CD4-positive, CD25-positive, alpha-beta regulatory T cell (primary cell): ENCODE measurements around the gene NDUFV2. TPM values are rescaled to one million over a fixed set of nuclear protein-coding genes. Genes with fewer than 3 reads are reported as not detected.

Experiments
- ATAC-seq, 2 donors: fragments of 150-1000 bp; cut with Tn5 transposase; one replicate each; pipeline ENCODE4 v1.10.0; 2021; ENCODE audit warnings: low read depth in 2 of 2, moderate number of reproducible peaks in 2 of 2, moderate library complexity in 1 of 2
- DNase-seq, 3 donors: peaks; one replicate each; pipeline versions ENCODE4 v3.0.0 to v3.0.0-alpha.2; 2012 to 2022; ENCODE audit warnings: mixed read lengths in 1 of 3
- H3K27ac ChIP-seq: one replicate; pipeline ENCODE4 v1.7.0; 2013; ENCODE audit warnings: mild to moderate bottlenecking, low read length; ENCODE audit not compliant: insufficient read depth, poor library complexity, severe bottlenecking
- H3K27me3 ChIP-seq: one replicate; pipeline ENCODE4 v1.7.0; 2013; ENCODE audit warnings: low read length; ENCODE audit not compliant: control insufficient read depth, insufficient read depth
- H3K36me3 ChIP-seq: one replicate; pipeline ENCODE4 v1.7.0; 2013; ENCODE audit warnings: mild to moderate bottlenecking, low read length, moderate library complexity; ENCODE audit not compliant: control insufficient read depth, insufficient read depth
- H3K4me1 ChIP-seq: 2 replicates; pipeline ENCODE4 v1.7.0; 2013; ENCODE audit warnings: mild to moderate bottlenecking, low read length; ENCODE audit not compliant: insufficient read depth, control insufficient read depth, poor library complexity, severe bottlenecking
- H3K4me3 ChIP-seq: one replicate; pipeline ENCODE4 v1.7.0; 2013; ENCODE audit warnings: low read depth, mild to moderate bottlenecking, low read length, moderate library complexity
- H3K9me3 ChIP-seq, 2 experiments: 1 replicate in 1 of 2; 2 replicates in 1 of 2; pipeline ENCODE4 v1.7.0; 2013; ENCODE audit warnings: low read length in 2 of 2, mild to moderate bottlenecking in 1 of 2, moderate library complexity in 1 of 2; ENCODE audit not compliant: control insufficient read depth in 2 of 2
- H3K27ac Mint-ChIP-seq, 3 donors: one replicate each; pipeline ENCODE4 v1.8.0; 2020 to 2022; ENCODE audit warnings: mild to moderate bottlenecking in 3 of 3, mixed read lengths in 3 of 3, moderate library complexity in 2 of 3
- H3K27me3 Mint-ChIP-seq: one replicate; pipeline ENCODE4 v1.8.0; 2022; ENCODE audit warnings: mild to moderate bottlenecking, mixed read lengths
- H3K36me3 Mint-ChIP-seq: one replicate; pipeline ENCODE4 v1.8.0; 2020; ENCODE audit warnings: mixed read lengths
- H3K4me1 Mint-ChIP-seq, 4 donors: one replicate each; pipeline ENCODE4 v1.8.0; 2020 to 2022; ENCODE audit warnings: mixed read lengths in 4 of 4, mild to moderate bottlenecking in 1 of 4
- H3K4me3 Mint-ChIP-seq, 4 donors: one replicate each; pipeline ENCODE4 v1.8.0; 2020 to 2022; ENCODE audit warnings: mild to moderate bottlenecking in 4 of 4, mixed read lengths in 4 of 4, moderate library complexity in 3 of 4
- H3K9me3 Mint-ChIP-seq, 7 donors: one replicate each; pipeline ENCODE4 v1.8.0; 2020 to 2022; ENCODE audit warnings: mixed read lengths in 7 of 7, mild to moderate bottlenecking in 3 of 7, moderate library complexity in 2 of 7
- polyA plus RNA-seq, 4 donors: library from polyadenylated mRNA; unstranded; fragments of 300-500 nt; fragmentation: Illumina TruSeq; gene quantifications; one replicate each; pipeline ENCODE4 v1.2.3, GENCODE V29; 2021
- total RNA-seq: library from RNA; stranded (reverse); gene quantifications from one replicate; pipeline ENCODE4 v1.2.3, GENCODE V29; 2022

NDUFV2 gene
- total and polyA plus RNA-seq, 5 donors from 2014 or later: 207 to 282 (median 240) TPM

DNA sequence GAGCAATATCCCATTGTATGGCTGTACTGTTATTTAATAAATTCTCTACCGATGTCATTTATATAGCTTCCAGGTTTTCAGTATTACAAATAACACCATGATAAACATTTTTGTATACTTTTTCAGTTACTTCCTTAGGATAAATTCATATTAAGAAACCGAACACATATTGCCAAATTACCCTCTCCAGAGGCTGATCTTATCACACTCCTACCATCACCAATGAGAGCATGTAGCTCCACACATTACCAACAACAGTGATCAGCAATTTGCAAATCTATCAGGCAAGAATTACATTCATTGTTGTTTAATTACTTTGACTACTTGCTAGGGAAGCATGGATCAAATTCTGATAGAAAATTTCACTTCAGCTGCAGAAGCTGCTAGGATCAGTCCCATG lies 5.8 kb upstream of the NDUFV2 start:
- DNase-seq (no peak), ATAC-seq (no peak)
- no peak overlapping the region for H3K27ac ChIP-seq
- no peaks in the 10 kb centered on the region for H3K9me3 Mint-ChIP-seq
- no peaks in the 10 kb centered on the region for H3K36me3 Mint-ChIP-seq
- H3K27me3 Mint-ChIP-seq: no peaks in the 10 kb centered on the region
- no peaks in the 10 kb centered on the region for H3K36me3 ChIP-seq
- peaks cover 40% of the 10 kb centered on the region for H3K4me1 ChIP-seq
- peaks cover 28 to 69% (median 38%) of the 10 kb centered on the region in 4 donors for H3K4me1 Mint-ChIP-seq
- H3K4me3 ChIP-seq: no peak overlapping the region
- peak overlapping the region in 1 of 4 donors; percentile 66 for H3K4me3 Mint-ChIP-seq
- no peaks in the 10 kb centered on the region for H3K27me3 ChIP-seq
- no peaks in the 10 kb centered on the region for H3K9me3 ChIP-seq
- peak overlapping the region in 2 of 3 donors; percentile 27 to 95 for H3K27ac Mint-ChIP-seq

DNA sequence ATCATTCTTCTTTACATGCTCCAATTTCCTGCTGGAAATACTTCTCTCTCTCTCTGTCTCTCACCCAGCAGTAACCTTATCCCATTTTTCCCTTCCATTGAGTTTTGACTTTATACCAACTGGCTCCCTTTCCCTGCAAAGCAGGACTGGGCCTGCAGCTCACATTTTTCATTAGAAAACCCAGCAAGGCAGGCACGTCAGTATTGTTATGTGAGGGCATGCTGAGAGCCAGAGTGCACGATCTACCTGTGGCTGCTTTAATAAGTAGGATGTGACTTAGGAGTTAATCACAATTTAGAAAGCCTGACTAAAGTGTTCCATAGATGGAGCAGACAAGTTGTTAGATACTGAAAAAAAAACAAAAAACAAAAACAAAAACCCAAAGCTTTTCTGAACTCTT lies 5.2 kb upstream of the NDUFV2 start:
- Mint-ChIP-seq H3K9me3 (no peaks in the 10 kb centered on the region), H3K4me3 (peak overlapping the region in 3 of 4 donors; percentile 2 to 76 (median 66)), H3K36me3 (no peaks in the 10 kb centered on the region), H3K4me1 (peaks cover 32 to 66% (median 41%) of the 10 kb centered on the region in 4 donors), H3K27ac (peak overlapping the region; percentile 51 to 95 (median 68)), H3K27me3 (no peaks in the 10 kb centered on the region)
- Histone ChIP-seq H3K27me3 (no peaks in the 10 kb centered on the region), H3K4me3 (peak overlapping the region; percentile 7), H3K9me3 (no peaks in the 10 kb centered on the region), H3K36me3 (no peaks in the 10 kb centered on the region), H3K4me1 (peaks cover 41% of the 10 kb centered on the region), H3K27ac (no peak overlapping the region)
- ATAC-seq (no peak), DNase-seq (no peak)

DNA sequence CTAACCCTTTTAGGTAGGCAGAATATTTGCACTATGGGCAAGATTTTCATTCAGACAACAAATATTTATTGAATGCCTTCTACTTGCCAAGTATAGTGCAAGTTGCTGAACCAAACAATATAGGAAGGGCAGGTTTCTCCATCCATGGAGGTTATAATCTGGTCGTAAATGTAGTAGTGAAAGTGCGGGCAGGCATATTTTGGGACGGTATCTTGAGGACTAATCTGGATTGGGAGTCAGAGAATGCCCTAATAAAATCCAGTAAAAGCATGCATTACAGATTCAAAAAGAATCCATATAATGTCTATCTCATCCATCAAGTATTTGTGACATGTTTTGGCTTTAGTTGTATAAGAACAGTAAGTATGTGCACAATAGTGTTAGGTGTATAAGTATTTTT lies 1.7 kb upstream of the NDUFV2 start:
- H3K4me1 Mint-ChIP-seq: peaks cover 25 to 56% (median 34%) of the 10 kb centered on the region in 4 donors

DNA sequence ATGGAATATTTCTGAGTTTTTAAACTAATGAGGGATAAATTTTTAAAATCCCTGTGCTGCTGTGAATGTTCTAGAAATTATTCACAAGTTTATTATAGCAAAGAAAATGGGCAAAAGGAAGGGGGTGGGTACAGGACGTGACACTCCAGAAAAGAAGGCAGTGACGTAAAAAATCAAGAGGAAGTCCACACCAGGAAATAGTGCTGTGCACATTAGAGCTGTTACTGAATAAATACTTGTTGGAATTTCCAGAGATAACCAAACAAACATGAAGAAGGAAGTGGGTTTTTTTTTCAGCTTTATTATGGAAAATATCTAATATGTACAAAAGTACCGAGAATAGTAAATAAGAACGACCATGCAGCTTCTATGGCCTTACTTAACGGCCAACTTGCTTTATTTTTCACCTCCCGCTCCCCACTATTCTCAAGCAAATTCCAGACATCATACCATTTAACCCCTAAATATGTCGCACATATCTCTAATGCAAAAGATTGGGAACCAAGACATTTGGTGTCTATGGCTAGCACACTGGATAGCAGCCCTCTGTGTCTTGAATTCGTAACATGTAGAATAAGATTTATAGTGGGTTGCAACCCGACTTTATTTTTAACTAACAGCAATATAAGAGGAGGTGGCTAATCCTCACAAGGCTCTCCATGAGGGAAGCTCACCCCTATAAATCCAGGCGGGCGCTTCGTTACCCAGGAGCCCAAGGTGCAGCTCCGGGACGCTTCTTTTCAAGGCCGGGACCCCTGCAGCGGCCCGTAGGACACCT lies 580 bp upstream of the NDUFV2 start:
- peaks cover 24 to 61% (median 39%) of the 10 kb centered on the region in 4 donors for H3K4me1 Mint-ChIP-seq
- Histone ChIP-seq H3K4me3 (peak overlapping the region; percentile 93), H3K27me3 (no peaks in the 10 kb centered on the region), H3K9me3 (no peaks in the 10 kb centered on the region), H3K36me3 (no peaks in the 10 kb centered on the region), H3K4me1 (peaks cover 50% of the 10 kb centered on the region), H3K27ac (peak overlapping the region; percentile 90)
- DNase-seq (peak in 2 of 3 donors; percentile 71 to 80), ATAC-seq (peak; percentile 8 to 16)
- peak overlapping the region; percentile 90 to 97 (median 95) for H3K4me3 Mint-ChIP-seq
- H3K9me3 Mint-ChIP-seq: no peaks in the 10 kb centered on the region
- peak overlapping the region; percentile 84 to 97 (median 92) for H3K27ac Mint-ChIP-seq
- no peaks in the 10 kb centered on the region for H3K27me3 Mint-ChIP-seq
- peaks cover 18% of the 10 kb centered on the region for H3K36me3 Mint-ChIP-seq

More for the DNA sequence above, 1.7 kb upstream of the NDUFV2 start:
- Histone ChIP-seq H3K4me3 (no peak overlapping the region), H3K4me1 (peaks cover 44% of the 10 kb centered on the region), H3K36me3 (no peaks in the 10 kb centered on the region), H3K9me3 (no peaks in the 10 kb centered on the region), H3K27ac (no peak overlapping the region), H3K27me3 (no peaks in the 10 kb centered on the region)
- H3K36me3 Mint-ChIP-seq: peaks cover 18% of the 10 kb centered on the region
- no peaks in the 10 kb centered on the region for H3K9me3 Mint-ChIP-seq
- peak overlapping the region; percentile 1 to 97 (median 21) for H3K27ac Mint-ChIP-seq
- ATAC-seq (no peak), DNase-seq (no peak)
- H3K27me3 Mint-ChIP-seq: no peaks in the 10 kb centered on the region
- peak overlapping the region in 2 of 4 donors; percentile 49 to 63 for H3K4me3 Mint-ChIP-seq

DNA sequence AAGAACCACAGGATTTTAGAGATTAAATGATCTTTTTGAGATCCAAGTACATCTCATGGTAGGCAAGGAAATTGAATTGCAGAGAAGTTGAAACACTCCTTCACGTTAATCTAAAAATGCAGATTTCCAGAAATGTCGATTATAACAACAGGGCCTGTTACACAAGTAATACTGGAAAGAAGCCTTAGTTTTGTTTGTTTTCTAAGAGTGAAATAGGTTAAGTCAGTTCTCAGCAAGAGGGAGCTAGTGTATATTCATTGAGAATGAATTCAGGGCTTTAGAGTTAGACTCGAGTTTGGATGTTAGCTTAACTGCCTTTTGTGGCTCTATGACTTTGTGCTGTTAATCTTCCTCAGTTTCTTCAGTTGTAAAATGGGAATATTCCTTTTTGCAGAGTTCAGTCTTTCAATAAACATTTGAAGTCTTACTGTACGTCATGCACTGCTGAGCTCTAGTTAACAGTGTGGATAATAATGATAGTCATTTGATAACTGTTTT lies 926 bp downstream of the NDUFV2 start:
- H3K4me3 Mint-ChIP-seq: peak overlapping the region; percentile 90 to 97 (median 95)

DNA sequence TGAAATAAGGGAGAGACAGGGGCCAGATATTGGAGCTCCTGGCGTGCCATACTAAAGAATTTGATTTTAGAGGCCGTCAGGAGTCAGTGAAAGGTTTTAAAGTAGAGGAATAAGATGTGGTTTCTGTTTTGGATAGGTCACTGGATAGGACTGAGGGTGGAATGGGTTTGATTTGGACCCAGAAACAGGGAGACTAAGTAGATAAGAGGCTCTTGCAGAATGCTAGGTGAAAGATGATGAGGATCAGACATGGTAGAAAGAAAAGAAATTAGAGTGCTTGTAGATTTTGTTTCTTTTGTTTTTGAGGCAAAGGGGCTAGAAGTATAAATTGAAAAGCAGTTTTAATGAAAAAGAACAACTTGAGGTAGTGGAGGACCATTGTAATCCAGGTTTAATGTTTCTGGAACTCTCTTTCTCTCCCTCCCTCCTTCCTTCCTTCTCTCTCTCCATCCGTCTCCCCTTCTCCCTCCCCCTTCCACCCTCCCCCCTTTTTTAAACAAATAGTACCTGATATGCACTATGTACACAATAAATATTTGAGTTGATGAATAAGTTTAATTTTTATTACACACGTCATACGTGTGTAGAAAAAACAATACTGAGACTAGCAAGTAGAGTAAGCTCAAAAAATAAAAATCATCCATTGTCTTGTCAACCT lies 1.9 kb downstream of the NDUFV2 start:
- H3K27me3 ChIP-seq: no peaks in the 10 kb centered on the region
- H3K27ac Mint-ChIP-seq: peak overlapping the region; percentile 92 to 97 (median 94)
- no peaks in the 10 kb centered on the region for H3K27me3 Mint-ChIP-seq
- H3K36me3 Mint-ChIP-seq: peaks cover 24% of the 10 kb centered on the region
- H3K9me3 ChIP-seq: no peaks in the 10 kb centered on the region
- H3K27ac ChIP-seq: peak overlapping the region; percentile 90
- H3K4me1 Mint-ChIP-seq: peaks cover 36 to 75% (median 59%) of the 10 kb centered on the region in 4 donors
- H3K4me3 Mint-ChIP-seq: peak overlapping the region; percentile 90 to 97 (median 95)
- H3K4me1 ChIP-seq: peaks cover 74% of the 10 kb centered on the region
- peak overlapping the region; percentile 98 for H3K4me3 ChIP-seq
- ATAC-seq: no peak
- no peaks in the 10 kb centered on the region for H3K9me3 Mint-ChIP-seq
- H3K36me3 ChIP-seq: no peaks in the 10 kb centered on the region
- no peak for DNase-seq

More for the DNA sequence above, 926 bp downstream of the NDUFV2 start:
- H3K27me3 Mint-ChIP-seq: no peaks in the 10 kb centered on the region
- peak overlapping the region; percentile 92 to 97 (median 94) for H3K27ac Mint-ChIP-seq
- no peaks in the 10 kb centered on the region for H3K9me3 ChIP-seq
- no peaks in the 10 kb centered on the region for H3K36me3 ChIP-seq
- peak overlapping the region; percentile 90 for H3K27ac ChIP-seq
- peaks cover 24% of the 10 kb centered on the region for H3K36me3 Mint-ChIP-seq
- ATAC-seq (no peak), DNase-seq (peak in 2 of 3 donors; percentile 45 to 53)
- peaks cover 65% of the 10 kb centered on the region for H3K4me1 ChIP-seq
- peak overlapping the region; percentile 98 for H3K4me3 ChIP-seq
- peaks cover 30 to 66% (median 51%) of the 10 kb centered on the region in 4 donors for H3K4me1 Mint-ChIP-seq
- no peaks in the 10 kb centered on the region for H3K27me3 ChIP-seq
- H3K9me3 Mint-ChIP-seq: no peaks in the 10 kb centered on the region

DNA sequence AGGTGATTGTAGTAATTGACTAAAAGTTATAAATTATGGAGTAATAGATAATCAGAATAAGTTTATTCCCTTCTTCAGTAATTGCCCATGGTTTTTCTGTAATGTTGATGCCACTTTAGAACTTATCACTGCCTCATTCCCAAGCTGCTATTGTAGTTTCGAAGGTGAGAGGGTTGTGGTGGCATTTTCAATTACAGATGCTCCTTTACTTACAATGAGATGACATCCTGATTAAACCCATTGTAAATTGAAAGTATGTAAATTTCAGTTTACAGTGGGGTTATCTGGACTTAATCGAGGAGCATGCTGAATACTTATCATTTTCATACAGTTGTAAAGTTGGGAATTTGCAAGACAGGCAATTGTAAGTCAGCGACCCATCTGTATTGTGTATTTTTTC lies 2.9 kb downstream of the NDUFV2 start:
- Histone ChIP-seq H3K9me3 (no peaks in the 10 kb centered on the region), H3K4me3 (peak overlapping the region; percentile 98), H3K27ac (peak overlapping the region; percentile 90), H3K4me1 (peaks cover 85% of the 10 kb centered on the region), H3K36me3 (no peaks in the 10 kb centered on the region), H3K27me3 (no peaks in the 10 kb centered on the region)
- peaks cover 44 to 83% (median 65%) of the 10 kb centered on the region in 4 donors for H3K4me1 Mint-ChIP-seq
- peaks cover 28% of the 10 kb centered on the region for H3K36me3 Mint-ChIP-seq
- no peaks in the 10 kb centered on the region for H3K27me3 Mint-ChIP-seq
- H3K4me3 Mint-ChIP-seq: peak overlapping the region; percentile 90 to 97 (median 95)
- no peak for ATAC-seq
- H3K9me3 Mint-ChIP-seq: no peaks in the 10 kb centered on the region
- no peak for DNase-seq
- H3K27ac Mint-ChIP-seq: peak overlapping the region; percentile 22 to 97 (median 92)
